GM19468 (cell line): ENCODE measurements around the gene MAPK10.
"Not testable (repeated sequence)": the region's sequence is repeated elsewhere in the genome, so short reads cannot be mapped to it uniquely, and the experiment has no call there.

ENCODE experiments used
- ATAC-seq: cut with Tn5 transposase; IDR thresholded peaks from one replicate; pipeline ENCODE4 v1.9.1; 2021; ENCODE audit warnings: mild to moderate bottlenecking, moderate library complexity, moderate number of reproducible peaks; ENCODE audit not compliant: unreplicated experiment; ENCODE audit errors: extremely low read depth

The MAPK10 gene

GRCh38 chr4:86129546-86129945, 230.3 kb downstream of the MAPK10 start:
- ATAC-seq: no peak

GRCh38 chr4:86122404-86122803, 237.4 kb downstream of the MAPK10 start:
- ATAC-seq: no peak

- no peak for ATAC-seq
Observed at GRCh38 chr4:86118711-86119110, 241.1 kb downstream of the MAPK10 start.

GRCh38 chr4:86117705-86118302, 242.0 kb downstream of the MAPK10 start:
- no peak for ATAC-seq

DNA sequence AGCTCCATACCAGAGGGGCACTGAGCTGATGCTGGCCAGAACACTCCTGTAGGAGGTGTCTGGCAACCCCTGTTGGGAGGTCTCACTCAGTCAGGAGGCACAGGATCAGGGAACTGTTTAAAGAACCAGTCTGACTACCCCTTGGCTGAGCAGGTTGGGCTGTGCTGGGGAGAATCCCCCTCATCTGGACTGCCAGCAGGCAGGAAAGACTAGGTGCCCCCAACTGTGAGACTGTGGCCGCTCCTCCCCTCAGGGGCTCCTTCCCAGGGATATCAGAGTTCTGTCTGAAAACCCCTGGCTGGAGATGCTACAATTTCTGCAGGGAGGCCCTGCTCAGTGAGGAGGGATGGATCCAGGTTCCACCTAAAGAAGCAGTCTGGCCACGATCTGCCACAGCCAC, 245.3 kb downstream of the MAPK10 start:
- ATAC-seq: no peak

- ATAC-seq: no peak
Observed at GRCh38 chr4:86108834-86109233, 251.0 kb downstream of the MAPK10 start.

DNA sequence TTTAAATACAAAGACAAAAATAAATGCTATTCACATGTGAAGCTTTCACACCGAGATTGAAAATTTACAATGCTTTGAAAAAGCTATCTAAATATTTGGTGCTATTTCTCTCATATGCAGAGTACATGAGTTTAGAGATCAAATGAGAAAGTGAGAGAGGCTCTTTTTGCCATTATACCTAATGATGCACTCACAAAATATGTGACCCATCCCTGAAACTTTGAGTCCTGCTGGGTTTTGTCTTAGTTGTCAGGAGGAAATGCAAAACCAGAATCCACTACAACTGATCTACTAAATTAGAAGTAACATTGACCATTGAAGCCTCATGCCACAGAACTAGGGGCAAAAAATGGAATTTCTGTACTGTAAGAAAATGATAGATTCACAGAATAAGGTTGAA, 251.7 kb downstream of the MAPK10 start:
- no peak for ATAC-seq

DNA sequence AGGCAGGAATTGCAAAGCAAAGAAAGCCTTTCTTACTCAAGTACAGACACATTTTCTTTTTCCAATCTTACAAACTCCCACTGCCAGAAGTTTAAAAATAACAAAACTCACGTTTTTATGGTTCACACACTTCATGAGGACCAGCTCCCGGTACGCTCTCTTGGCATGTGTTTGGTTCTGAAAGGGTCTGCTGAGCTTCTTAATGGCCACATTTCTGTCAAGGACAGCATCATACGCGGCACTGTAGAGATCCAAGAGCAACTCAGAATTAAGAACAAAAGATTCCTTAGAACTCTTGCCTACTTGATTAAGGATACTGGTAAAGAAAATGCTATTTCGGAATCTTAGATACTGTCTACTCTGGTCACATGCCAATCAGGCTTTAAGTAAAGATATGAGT, 252.7 kb downstream of the MAPK10 start:
- ATAC-seq: no peak

DNA sequence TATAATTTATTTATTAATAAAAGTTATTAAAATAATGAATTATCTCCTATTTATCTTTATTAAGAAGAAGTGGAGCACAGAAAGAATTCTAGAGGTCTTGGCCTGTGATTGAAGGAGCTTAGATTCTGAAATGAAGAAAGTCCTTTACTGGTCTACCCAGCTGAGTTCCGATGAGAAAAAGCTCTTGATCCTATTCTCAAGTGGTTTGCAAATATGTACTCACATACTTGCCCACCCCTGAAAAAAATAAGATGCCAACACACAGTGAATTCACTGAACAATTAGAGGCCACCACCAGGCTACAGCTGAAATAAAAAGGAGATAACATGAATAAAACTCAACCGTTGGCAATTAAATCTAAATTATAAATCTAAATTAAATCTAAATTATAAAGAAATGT, 253.4 kb downstream of the MAPK10 start:
- ATAC-seq: no peak

DNA sequence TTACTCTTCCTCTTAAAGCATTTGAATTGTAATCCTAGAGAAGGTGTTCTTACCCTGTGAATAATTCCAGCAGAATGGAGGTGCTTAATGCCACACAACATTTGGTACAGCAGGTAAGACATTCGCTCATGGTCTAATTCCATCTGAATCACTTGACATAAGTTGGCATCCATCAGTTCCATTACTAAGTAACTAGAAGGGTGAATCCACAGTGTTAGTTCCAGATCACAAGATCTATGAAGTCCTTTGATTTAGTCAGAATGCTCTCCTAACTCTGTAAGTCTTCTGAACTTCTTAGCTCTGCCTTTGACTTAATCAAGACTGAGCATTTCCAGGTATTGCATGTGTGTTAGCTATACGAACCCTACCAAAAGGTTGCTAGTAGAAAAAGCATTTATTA, 258.0 kb downstream of the MAPK10 start:
- ATAC-seq: no peak

DNA sequence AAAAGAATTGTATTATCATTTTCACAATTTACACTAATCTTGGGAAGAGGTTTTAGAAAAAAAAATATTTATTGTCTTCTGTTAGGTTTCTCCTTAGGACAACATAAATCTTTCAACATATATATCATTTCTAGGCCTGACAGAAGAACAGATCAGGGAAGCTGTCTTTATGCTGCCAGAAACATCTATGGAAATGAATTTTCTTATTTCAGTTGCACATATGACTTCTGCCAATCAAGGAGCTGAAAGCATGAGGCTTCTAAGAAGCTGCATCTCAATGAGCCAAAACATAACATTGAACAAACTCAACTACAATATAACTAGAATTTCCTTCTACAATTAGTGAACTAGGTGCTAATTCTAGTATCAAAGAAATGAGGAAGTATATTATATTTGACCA, 258.4 kb downstream of the MAPK10 start:
- ATAC-seq: no peak

DNA sequence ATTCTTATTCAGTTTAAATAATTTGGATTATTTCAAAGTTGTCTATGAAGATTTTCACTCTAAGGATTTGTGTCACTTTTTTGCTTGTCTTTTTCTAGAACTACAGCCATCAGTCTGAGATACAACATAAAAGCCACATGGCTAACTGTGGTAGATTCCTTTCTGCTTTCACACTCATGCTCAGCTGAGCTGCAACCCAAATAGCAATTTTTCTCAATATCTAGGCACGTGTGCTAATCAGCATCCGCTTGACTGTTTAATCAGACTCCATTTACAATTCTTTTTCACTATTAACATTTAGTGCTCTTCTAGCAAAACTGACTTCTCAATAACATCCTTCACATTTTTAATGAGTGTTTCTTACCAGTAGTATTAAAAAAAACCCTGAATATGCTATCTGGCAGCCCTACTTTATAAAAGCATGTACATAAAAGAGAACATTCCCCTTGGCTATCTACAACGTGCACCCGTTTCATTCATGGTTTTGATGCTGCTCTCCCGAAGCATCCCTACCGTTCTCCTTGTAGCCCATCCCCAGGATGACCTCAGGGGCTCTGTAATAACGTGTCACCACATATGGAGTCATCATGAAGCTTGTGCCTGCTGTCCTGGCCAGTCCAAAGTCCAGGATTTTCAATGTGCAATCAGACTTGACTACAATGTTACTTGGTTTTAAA, 259.2 kb downstream of the MAPK10 start:
- ATAC-seq: no peak

DNA sequence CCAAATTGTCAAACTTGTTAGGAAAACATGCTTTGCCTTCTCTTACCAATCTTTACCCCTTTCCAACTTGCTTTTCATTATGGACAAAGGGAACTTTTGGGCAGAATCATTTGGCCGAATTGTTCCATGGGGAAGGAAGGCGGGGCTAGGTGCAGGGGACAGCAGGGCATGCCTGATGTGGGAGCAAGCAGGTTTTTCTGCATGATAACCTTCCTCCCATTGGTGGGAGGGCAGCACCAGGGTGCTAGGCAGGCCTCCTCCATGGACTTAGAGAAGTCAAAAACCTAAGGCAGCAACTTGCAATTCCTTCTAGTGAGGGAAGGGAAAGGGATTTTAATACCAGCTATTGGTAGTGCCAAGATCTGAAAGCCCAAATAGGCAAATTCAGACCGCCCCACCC, 260.5 kb downstream of the MAPK10 start:
- no peak for ATAC-seq

- no peak for ATAC-seq
Observed at GRCh38 chr4:86098691-86099090, 261.2 kb downstream of the MAPK10 start.

- ATAC-seq: no peak
Observed at GRCh38 chr4:86096373-86096772, 263.5 kb downstream of the MAPK10 start.

- no peak for ATAC-seq
Observed at GRCh38 chr4:86092684-86093083, 267.2 kb downstream of the MAPK10 start.

GRCh38 chr4:86091201-86091600, 268.7 kb downstream of the MAPK10 start:
- ATAC-seq: no peak

GRCh38 chr4:86089781-86090323, 270.0 kb downstream of the MAPK10 start:
- no peak for ATAC-seq

DNA sequence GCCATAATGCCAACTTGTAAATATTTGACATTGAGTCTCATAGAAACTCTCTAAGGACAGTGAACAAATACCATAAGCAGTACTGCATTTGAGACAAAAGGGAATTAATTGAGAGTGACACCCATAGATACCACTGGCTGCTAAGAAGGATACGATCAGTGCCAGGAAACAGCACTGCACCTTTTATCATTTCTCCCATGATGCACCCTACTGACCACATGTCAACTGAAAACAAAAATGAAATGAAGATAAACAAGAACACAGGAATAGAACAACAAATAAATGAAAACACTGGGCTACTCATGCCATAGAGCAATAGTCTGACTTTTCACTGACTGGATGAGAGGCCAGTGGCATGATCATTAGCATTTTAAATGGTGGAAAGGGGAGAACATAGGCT, 270.8 kb downstream of the MAPK10 start:
- no peak for ATAC-seq

- not testable (repeated sequence) for ATAC-seq
Observed at GRCh38 chr4:86075796-86076195, 284.1 kb downstream of the MAPK10 start.

- ATAC-seq: no peak
Observed at GRCh38 chr4:86060341-86060740, 299.5 kb downstream of the MAPK10 start.

DNA sequence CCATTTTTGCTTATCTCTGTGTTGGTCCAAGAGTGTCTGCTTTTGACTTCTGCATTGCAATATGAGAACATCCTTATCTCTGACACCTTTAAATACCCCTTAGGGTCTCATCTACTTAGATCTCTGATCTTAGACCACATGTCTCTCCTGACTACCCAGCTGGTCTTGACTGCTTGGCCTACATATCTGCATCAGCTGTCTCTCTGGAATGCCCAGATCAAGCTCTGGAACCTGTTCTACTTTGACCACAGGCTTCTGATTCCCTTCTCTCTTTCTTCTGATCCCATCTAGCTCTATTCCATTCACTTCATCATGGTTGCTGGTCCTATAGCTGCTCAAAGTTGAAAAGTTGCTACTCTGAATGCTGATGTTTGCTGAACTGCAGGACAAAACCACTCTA, 301.2 kb downstream of the MAPK10 start:
- no peak for ATAC-seq
